AG09319 (cell line): Measurements from ENCODE around the gene TAC1.

Experiments
- DNase-seq: peaks from one replicate; pipeline ENCODE4 v3.0.0-alpha.2; 2010; ENCODE audit warnings: low read depth; ENCODE audit errors: extremely low read depth
- TF ChIP-seq, protein P1 (sequence below): IDR thresholded peaks from 2 replicates; pipeline ENCODE4 v1.5.1; 2011; ENCODE audit warnings: low read depth, mild to moderate bottlenecking, inconsistent platforms, low read length, moderate library complexity

The TAC1 gene

DNA sequence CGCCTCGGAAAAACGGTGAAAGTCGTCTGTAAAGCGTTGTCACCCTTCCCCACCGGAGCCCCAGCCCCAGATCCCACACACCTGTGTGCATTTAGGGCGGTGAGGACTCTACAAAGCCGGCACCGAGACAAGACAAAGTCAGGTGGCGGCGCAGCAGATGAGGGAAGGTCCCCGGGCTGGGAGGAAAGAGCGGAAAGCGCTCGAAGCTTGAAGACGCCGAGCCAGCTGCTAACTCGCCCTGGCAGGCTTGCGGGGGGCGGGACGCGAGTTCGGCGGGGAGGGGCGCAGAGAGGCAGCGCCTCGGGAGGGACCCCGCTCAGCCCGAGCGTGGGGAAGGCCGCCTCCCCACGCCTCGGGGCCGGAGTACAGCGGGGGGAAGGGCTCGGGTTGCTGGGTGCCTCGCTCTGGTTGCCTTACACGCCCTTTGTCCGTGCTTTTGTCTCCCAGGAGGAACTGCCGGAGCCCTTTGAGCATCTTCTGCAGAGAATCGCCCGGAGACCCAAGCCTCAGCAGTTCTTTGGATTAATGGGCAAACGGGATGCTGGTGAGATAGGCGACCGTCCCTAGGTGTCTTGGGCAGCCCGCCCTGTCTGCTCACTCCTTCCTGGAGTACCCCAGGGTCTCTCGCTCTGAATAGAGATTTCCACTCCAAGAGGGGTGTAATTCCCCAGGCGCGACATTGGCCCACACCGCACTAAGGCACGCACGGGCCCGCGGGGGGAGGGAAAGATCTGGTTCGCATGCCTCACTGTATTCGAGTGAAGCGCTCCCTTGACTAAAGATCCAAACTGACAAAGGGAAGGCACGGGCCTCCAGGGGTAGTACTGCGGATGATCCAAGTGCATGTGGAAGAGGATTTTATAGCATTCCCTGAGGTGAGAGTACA is 1.6 kb downstream of the TAC1 start:
- TF ChIP-seq, protein P1, sequence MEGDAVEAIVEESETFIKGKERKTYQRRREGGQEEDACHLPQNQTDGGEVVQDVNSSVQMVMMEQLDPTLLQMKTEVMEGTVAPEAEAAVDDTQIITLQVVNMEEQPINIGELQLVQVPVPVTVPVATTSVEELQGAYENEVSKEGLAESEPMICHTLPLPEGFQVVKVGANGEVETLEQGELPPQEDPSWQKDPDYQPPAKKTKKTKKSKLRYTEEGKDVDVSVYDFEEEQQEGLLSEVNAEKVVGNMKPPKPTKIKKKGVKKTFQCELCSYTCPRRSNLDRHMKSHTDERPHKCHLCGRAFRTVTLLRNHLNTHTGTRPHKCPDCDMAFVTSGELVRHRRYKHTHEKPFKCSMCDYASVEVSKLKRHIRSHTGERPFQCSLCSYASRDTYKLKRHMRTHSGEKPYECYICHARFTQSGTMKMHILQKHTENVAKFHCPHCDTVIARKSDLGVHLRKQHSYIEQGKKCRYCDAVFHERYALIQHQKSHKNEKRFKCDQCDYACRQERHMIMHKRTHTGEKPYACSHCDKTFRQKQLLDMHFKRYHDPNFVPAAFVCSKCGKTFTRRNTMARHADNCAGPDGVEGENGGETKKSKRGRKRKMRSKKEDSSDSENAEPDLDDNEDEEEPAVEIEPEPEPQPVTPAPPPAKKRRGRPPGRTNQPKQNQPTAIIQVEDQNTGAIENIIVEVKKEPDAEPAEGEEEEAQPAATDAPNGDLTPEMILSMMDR = no peak
- DNase-seq = no peak

DNA sequence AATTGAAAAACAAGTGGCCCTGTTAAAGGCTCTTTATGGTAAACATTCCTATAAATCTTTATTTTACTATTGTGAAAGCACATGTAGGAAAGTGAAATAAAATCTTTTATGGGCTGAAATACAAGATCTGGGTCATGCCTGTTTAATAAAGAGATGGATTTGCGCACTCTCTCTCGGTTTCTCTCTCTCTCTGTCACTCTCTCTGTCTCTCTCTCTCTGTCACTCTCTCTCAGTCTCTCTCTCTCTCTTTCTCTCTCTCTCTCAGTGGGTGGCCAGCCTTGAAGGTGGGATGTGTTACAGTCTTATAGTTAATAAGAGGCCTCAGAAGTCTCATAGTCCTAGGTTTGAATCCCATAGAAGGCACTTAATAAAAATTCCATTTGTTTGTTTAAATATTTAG is 2.4 kb downstream of the TAC1 start:
- DNase-seq = no peak
- TF ChIP-seq, protein P1 = no peak

DNA sequence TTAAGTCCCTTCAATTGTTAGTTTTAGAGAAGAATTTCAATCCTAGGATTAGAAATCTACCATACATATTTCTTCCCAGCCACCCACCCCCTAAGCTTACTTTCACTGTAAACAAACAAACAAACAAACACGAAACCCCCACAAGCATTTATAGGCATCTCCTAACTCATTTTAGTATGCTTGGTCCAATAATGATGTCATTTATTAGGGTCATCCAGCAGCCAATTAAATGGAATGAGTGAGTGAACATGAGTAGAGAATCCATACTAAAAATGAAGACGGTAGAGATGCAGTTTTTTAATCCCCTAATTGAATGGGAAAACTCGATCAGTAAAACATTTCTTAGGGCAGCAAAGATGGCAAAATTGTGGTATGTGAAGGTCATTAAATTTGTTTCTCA is 3.2 kb downstream of the TAC1 start:
- no peak for DNase-seq
- TF ChIP-seq, protein P1 = no peak

DNA sequence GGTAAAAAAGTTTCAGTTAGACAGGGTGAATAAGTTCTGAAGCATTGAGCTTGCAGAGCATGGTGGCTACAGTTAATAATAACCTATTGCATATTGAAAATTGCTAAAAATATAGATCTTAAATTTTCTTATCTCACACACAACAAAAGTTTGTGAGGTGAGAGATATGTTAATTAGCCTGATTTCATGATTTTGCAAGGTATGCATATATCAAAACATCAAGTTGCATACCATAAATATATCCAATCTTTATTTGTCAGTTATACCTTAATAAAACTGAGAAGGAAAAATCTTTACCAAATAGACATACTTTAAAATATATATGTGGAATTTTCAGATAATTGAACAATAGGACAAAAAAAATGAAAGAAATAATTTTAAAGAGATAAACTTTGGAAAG is 16.6 kb downstream of the TAC1 start:
- TF ChIP-seq, protein P1 = no peak
- no peak for DNase-seq

DNA sequence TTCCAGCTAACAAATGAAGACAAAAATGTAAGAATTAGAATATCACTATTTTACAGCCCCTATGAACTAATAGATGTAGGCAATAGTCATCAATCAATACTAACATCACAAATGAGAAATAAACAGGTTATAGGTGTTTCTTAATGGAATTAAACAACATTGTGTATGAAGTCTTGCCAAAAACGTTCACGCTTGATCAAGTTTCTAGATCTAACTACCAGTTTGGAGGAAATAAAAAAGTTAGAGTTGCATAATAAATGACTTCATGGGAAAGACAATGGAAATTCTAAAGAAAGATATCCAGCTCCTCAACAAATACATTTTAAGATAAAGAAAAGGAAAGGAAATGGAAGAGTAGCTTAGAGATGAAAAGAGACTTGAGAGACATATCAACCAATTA is 19.7 kb downstream of the TAC1 start:
- no peak for DNase-seq

DNA sequence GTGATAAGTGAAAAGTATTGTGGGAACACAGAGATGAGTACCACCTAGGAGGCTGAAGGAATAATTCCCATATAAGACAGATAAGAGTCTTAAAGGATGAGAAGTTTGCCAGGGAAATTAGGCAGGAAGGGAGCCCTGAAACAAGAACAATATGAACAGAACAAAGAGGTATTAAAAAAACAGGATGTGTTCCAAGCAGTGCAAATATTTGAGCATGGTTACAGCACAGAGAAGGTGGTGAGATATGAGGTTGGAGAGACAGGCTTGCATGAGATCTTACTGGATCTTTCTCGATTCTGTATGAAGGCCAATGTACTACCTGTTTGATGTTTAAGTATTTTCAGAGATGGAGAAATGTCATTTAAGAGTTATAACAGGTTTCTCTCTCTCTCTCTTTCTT is 20.3 kb downstream of the TAC1 start:
- no peak for DNase-seq

More for the DNA sequence above, 19.7 kb downstream of the TAC1 start:
- TF ChIP-seq, protein P1 = no peak

DNA sequence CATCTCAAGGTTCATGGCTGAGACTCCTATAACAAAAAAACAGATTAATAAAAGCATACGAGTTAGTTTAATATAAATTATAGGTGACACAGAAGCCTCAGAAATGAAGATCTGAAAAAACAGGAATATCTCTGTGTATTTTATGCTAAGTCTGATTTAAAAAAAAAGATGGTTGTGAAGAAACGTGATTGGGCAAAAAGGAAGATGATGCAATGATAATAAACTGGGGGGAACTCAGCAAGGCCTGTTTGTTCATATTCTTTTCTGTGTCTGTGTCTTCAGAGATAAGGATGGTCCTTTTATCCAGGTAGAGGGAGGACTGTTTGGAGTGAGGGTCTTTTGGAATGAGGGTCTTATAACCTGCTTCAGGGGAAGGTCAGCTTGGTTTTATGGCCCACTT is 25.9 kb downstream of the TAC1 start:
- TF ChIP-seq, protein P1 = no peak
- no peak for DNase-seq

More for the DNA sequence above, 20.3 kb downstream of the TAC1 start:
- TF ChIP-seq, protein P1 = no peak
